Activated B cell treated with CpG ODN at 0.5 μM for 24 hours (primary cell): ENCODE results near the gene TNRC6B. TPM values are rescaled to one million over a fixed set of nuclear protein-coding genes. Genes with fewer than 3 reads are reported as not detected.
"Not testable (repeated sequence)": the region's sequence is repeated elsewhere in the genome, so short reads cannot be mapped to it uniquely, and the experiment has no call there.

Source experiments
- ATAC-seq: fragments of 200-7000 bp; cut with Tn5 transposase; one replicate; pipeline ENCODE4 v1.10.0; 2021; ENCODE audit warnings: low read depth, mild to moderate bottlenecking, moderate library complexity
- CTCF ChIA-PET: fragments of 350-600 bp; sonication (Branson Sonifier 250); formaldehyde crosslinking; loops from one replicate; lab custom pipeline; 2021; ENCODE audit warnings: antibody characterized with exemption; lab: Charles Lee
- POLR2A ChIA-PET: fragments of 350-600 bp; sonication (Branson Sonifier 250); formaldehyde crosslinking; loops from one replicate; lab custom pipeline; 2021; ENCODE audit warnings: antibody characterized with exemption; lab: Charles Lee
- DNase-seq: peaks from one replicate; pipeline ENCODE4 v3.0.0; 2022
- H3K27ac Mint-ChIP-seq: one replicate; pipeline ENCODE4 v1.8.0; 2020; ENCODE audit warnings: mixed read lengths
- H3K27me3 Mint-ChIP-seq: one replicate; pipeline ENCODE4 v1.8.0; 2021; ENCODE audit warnings: mixed read lengths
- H3K36me3 Mint-ChIP-seq: one replicate; pipeline ENCODE4 v1.8.0; 2021; ENCODE audit warnings: low read depth, mixed read lengths
- H3K4me1 Mint-ChIP-seq: one replicate; pipeline ENCODE4 v1.8.0; 2021; ENCODE audit warnings: mixed read lengths
- H3K4me3 Mint-ChIP-seq: one replicate; pipeline ENCODE4 v1.8.0; 2020; ENCODE audit warnings: mild to moderate bottlenecking, mixed read lengths
- H3K9me3 Mint-ChIP-seq: one replicate; pipeline ENCODE4 v1.8.0; 2020; ENCODE audit warnings: mixed read lengths
- intact Hi-C: fragments of 100-400 bp; cut with micrococcal nuclease; formaldehyde crosslinking; loops from one replicate; pipeline ENCODE4 v1.15.1; 2024
- total RNA-seq: library from RNA; stranded (reverse); gene quantifications from 2 replicates; pipeline ENCODE4 v1.2.3, GENCODE V29; 2022
- TF ChIP-seq, protein P1 (sequence below): fragments of 200-600 bp; IDR thresholded peaks from one replicate; pipeline ENCODE4 v1.8.0; 2022; ENCODE audit warnings: antibody characterized with exemption, mild to moderate bottlenecking

Gene TNRC6B
- total RNA-seq, 1 donor from 2014 or later, result 95.2 TPM

- no peak overlapping the region for H3K4me3 Mint-ChIP-seq
- ATAC-seq (no peak), DNase-seq (no peak)
- H3K36me3 Mint-ChIP-seq, result peaks cover 49% of the 10 kb centered on the region
- no peaks in the 10 kb centered on the region for H3K9me3 Mint-ChIP-seq
- H3K4me1 Mint-ChIP-seq, result peaks cover 5% of the 10 kb centered on the region
- ChIA-PET CTCF (no interaction called here), POLR2A (interaction anchor here (0.7 kb wide), 1 partner anchor 184 kb away, joined by 4 read pairs; no protein-coding TSS in a partner anchor)
- TF ChIP-seq, protein P1, sequence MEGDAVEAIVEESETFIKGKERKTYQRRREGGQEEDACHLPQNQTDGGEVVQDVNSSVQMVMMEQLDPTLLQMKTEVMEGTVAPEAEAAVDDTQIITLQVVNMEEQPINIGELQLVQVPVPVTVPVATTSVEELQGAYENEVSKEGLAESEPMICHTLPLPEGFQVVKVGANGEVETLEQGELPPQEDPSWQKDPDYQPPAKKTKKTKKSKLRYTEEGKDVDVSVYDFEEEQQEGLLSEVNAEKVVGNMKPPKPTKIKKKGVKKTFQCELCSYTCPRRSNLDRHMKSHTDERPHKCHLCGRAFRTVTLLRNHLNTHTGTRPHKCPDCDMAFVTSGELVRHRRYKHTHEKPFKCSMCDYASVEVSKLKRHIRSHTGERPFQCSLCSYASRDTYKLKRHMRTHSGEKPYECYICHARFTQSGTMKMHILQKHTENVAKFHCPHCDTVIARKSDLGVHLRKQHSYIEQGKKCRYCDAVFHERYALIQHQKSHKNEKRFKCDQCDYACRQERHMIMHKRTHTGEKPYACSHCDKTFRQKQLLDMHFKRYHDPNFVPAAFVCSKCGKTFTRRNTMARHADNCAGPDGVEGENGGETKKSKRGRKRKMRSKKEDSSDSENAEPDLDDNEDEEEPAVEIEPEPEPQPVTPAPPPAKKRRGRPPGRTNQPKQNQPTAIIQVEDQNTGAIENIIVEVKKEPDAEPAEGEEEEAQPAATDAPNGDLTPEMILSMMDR, result no peak
- intact Hi-C loops, result no loop called here
- no peak overlapping the region for H3K27ac Mint-ChIP-seq
- no peaks in the 10 kb centered on the region for H3K27me3 Mint-ChIP-seq
Observed at GRCh38 chr22:40157330-40157945, 20.3 kb upstream of the TNRC6B start.

- no peaks in the 10 kb centered on the region for H3K4me1 Mint-ChIP-seq
- intact Hi-C loops, result no loop called here
- no peak for ATAC-seq
- no peak for DNase-seq
- H3K36me3 Mint-ChIP-seq, result peaks cover 53% of the 10 kb centered on the region
- H3K9me3 Mint-ChIP-seq, result peaks cover 5% of the 10 kb centered on the region
- no peaks in the 10 kb centered on the region for H3K27me3 Mint-ChIP-seq
- POLR2A ChIA-PET, result interaction anchor here (0.6 to 1.1 kb wide), 2 partner anchors 17 to 170 kb away, joined by 3 to 10 read pairs; partner anchors contain the start of gene TNRC6B
- H3K27ac Mint-ChIP-seq, result no peak overlapping the region
- CTCF ChIA-PET, result interaction anchor here (0.6 kb wide), 1 partner anchor 355 kb away, joined by 3 read pairs; no protein-coding TSS in a partner anchor
- TF ChIP-seq, protein P1, result no peak
- no peak overlapping the region for H3K4me3 Mint-ChIP-seq
Observed at GRCh38 chr22:40161194-40161593, 16.5 kb upstream of the TNRC6B start.

- H3K27ac Mint-ChIP-seq, POLR2A ChIA-PET, H3K4me3 Mint-ChIP-seq, ATAC-seq, H3K9me3 Mint-ChIP-seq, H3K4me1 Mint-ChIP-seq, CTCF ChIA-PET, intact Hi-C loops, DNase-seq, H3K27me3 Mint-ChIP-seq: not testable (repeated sequence)
- peaks cover 60% of the 10 kb centered on the region for H3K36me3 Mint-ChIP-seq
Observed at GRCh38 chr22:40165537-40165936, 12.2 kb upstream of the TNRC6B start.

DNA sequence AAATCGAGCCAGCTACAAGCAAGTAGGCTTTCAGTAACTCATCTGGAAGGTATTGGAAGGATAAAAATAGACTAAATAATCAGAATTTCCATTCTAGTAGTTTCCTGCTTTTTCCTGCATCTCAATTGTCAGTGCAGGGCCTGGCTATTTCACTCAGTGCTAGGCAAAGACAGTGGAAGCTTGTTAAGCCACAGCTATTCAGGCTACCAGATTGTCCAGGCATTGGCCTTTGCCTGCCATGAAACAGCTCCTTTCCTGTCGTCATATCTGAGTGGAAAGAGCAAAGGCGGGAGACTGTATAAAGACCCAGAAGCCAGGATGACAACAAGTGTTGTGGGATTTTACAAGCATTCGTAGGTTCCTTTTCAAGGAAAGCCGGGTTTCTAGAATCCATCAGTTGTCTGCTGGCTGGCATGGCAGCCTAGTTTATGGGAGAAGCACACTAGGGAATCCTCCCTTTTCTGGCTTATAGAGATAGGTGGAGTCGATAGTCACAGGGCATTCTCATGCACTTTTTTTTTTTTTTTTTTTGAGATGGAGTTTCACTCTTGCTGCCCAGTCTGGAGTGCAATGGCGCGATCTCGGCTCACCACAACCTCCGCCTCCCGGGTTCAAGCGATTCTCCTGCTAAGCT, 2.0 kb upstream of the TNRC6B start:
- peaks cover 48% of the 10 kb centered on the region for H3K4me1 Mint-ChIP-seq
- peaks cover 16% of the 10 kb centered on the region for H3K36me3 Mint-ChIP-seq
- H3K4me3 Mint-ChIP-seq, result no peak overlapping the region
- intact Hi-C loops, result loop anchor here (2.0 to 5.0 kb wide), 2 partner anchors 102 to 171 kb away; partner anchors contain the start of gene ADSL
- ChIA-PET CTCF (interaction anchor here (0.6 kb wide), 1 partner anchor 389 kb away, joined by 3 read pairs; no protein-coding TSS in a partner anchor), POLR2A (no interaction called here)
- no peak for DNase-seq
- H3K9me3 Mint-ChIP-seq, result no peaks in the 10 kb centered on the region
- ATAC-seq, result no peak
- TF ChIP-seq, protein P1, result no peak
- peak overlapping the region; percentile 68 for H3K27ac Mint-ChIP-seq
- no peaks in the 10 kb centered on the region for H3K27me3 Mint-ChIP-seq

- peak; percentile 24 for DNase-seq
- Mint-ChIP-seq H3K27me3 (no peaks in the 10 kb centered on the region), H3K4me3 (peak overlapping the region; percentile 87), H3K36me3 (peaks cover 14% of the 10 kb centered on the region), H3K27ac (peak overlapping the region; percentile 87), H3K4me1 (peaks cover 60% of the 10 kb centered on the region), H3K9me3 (no peaks in the 10 kb centered on the region)
- intact Hi-C loops, result loop anchor here (1.0 to 5.0 kb wide), 5 partner anchors 100 to 645 kb away; partner anchors contain the start of genes ADSL and RPS19BP1
- TF ChIP-seq, protein P1, result no peak
- peak; percentile 38 for ATAC-seq
- ChIA-PET CTCF (no interaction called here), POLR2A (interaction anchor here (0.5 to 5.3 kb wide), 24 partner anchors 15 to 774 kb away, joined by 3 to 114 read pairs (median 4); partner anchors contain the start of genes ADSL and ATF4)
Observed at GRCh38 chr22:40176921-40177737, 596 bp upstream of the TNRC6B start.
